ENCODE measurements around the gene KLF15.

Gene KLF15

DNA sequence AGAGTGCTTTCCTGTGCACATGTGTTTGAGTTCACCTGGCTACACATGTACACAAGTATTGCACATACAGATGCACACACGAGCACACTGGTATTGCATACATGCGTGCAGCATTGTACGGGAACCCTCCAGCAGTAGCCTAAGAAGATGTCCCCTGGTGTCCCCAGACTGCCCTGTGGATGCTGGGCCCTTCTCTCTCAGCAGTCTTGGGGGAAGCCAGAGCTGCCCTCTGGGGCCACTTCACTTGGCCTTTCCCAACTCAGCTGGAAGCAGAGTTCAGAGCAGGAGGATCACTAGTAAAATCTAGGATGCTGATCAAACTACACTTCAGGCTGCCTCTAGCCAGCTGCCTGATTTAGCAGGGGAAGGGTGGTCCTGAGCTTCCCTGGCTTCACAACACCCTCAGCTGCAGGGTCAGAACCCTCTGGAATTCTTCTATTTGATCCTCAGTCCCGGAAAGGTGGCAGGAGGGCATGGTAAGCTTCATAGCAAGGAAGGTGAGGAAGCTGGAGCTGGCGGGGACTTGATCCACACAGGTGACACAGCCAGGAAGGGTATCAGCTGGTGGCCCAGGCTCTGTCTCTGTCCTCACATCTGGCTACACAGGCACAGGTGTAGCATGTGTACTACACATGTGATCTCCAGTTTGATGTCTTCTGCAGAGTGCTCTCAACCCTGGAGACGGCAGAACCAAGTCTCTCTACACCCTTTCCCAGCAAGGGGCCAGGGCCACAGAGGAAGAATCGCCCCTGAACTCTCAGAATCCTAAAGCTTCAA lies 36.5 kb downstream of the KLF15 start:
- no peak for TF ChIP-seq CTCF (IDR thresholded peaks at IDR 0.05; ENCODE audit: borderline replicate concordance, insufficient read depth, low read depth, low read length)

DNA sequence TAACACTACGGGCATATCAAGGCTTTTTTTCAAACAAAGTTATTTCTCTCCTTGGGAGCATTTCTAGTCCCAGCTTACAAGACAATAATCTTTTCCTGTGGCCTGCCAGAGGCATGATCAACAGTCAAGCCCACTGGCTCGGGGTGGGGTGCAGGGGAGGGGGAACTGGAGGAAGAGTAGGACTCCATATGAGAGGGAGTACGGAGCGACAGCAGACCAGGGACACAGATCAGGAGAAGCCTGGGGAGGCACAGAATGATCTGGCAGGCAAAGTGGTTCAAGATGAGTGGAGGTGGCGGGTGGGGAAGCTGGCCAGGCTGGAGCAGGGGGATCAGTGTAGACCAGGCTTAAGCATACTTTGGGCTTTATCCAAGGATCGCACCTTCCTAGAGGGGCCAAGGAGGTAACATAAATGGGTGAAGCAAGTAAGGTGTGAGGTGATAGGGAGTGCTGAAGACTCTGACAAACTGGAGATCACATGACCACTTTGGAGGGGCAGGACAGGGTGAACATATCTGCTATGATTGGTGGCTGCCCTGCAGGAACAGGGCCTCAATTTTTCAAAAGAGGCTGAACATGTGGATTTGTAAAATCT lies 37.4 kb downstream of the KLF15 start:
- no peak overlapping the region for H3K4me3 ChIP-seq (ENCODE audit: low read depth, low read length)
- no peak for TF ChIP-seq CTCF (IDR thresholded peaks at IDR 0.05; ENCODE audit: borderline replicate concordance, insufficient read depth, low read depth, low read length)

More for the DNA sequence above, 36.5 kb downstream of the KLF15 start:
- H3K4me3 ChIP-seq (ENCODE audit: low read depth, low read length): no peak overlapping the region

GRCh38 chr3:126317029-126317996 lies 39.9 kb downstream of the KLF15 start:
- H3K4me3 ChIP-seq (ENCODE audit: low read depth, low read length): no peak overlapping the region
- TF ChIP-seq CTCF (IDR thresholded peaks at IDR 0.05; ENCODE audit: borderline replicate concordance, insufficient read depth, low read depth, low read length): no peak

- no peak for TF ChIP-seq CTCF (IDR thresholded peaks at IDR 0.05; ENCODE audit: borderline replicate concordance, insufficient read depth, low read depth, low read length)
- no peak overlapping the region for H3K4me3 ChIP-seq (ENCODE audit: low read depth, low read length)
Observed at GRCh38 chr3:126316501-126316939, 40.7 kb downstream of the KLF15 start.

- H3K4me3 ChIP-seq (ENCODE audit: low read depth, low read length): no peak overlapping the region
- no peak for TF ChIP-seq CTCF (IDR thresholded peaks at IDR 0.05; ENCODE audit: borderline replicate concordance, insufficient read depth, low read depth, low read length)
Observed at GRCh38 chr3:126316031-126316461, 41.2 kb downstream of the KLF15 start.

DNA sequence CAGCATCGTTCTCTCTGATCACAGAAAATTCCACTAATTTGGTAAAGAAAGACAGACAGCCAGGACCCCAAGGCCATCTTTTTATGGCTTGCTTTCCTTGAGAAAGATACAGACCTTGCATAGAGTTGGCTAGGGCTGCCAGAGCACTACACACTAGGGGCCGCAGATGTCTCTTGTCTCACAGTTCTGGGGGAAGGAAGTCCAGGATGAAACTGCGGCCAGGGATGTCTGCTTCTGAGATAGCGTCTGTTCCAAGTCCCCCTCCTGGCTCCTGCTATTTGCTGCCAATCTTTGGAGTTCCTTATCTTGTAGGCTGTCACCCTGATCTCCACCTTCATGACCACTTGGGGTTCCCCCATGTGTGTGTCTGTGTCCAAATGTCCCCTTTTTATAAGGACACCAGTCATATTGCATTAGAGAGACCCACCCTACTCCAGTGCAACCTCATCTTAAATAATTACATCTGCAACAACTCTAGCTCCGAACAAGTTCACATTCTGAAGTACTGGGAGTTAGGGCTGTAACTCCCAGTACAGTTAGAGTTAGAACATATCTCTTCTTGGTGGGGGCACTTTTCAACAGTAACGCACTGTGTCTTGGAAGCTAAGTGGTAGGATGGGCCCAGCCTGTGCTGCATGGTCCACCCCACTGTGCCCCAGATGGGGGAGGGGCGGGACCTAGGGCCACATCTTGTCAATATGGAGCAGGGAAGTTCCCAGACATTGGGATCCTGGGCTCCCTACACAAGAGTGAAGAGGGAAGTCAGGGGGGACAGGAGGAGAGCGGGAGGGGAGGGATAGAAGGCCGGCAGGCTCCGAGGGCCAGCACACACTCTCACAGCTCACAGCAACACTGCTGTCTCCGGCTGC lies 42.2 kb downstream of the KLF15 start:
- H3K4me3 ChIP-seq (ENCODE audit: low read depth, low read length): no peak overlapping the region
- no peak for TF ChIP-seq CTCF (IDR thresholded peaks at IDR 0.05; ENCODE audit: borderline replicate concordance, insufficient read depth, low read depth, low read length)

Measured in GM12875 (cell line).